ENCODE measurements around the gene USP17L13.
"Not testable (repeated sequence)": the region's sequence is repeated elsewhere in the genome, so short reads cannot be mapped to it uniquely, and the experiment has no call there.

USP17L13 gene

GRCh38 chr4:9224596-9224995, at the start of gene USP17L13:
TSS of gene USP17L13 (plus strand) at chr4:9224896. CDS start at chr4:9224896, 0 bp downstream.
- not testable (repeated sequence) for TF ChIP-seq GATA3, GATA2 (IDR thresholded peaks at IDR 0.05; ENCODE audit: low read depth, low read length)

GRCh38 chr4:9210357-9210756, 14.3 kb upstream of the USP17L13 start, which contains the start of gene USP17L10:
TSS of gene USP17L10 (plus strand) at chr4:9210657. CDS start at chr4:9210657, 0 bp downstream.
- TF ChIP-seq GATA2, GATA3 (IDR thresholded peaks at IDR 0.05; ENCODE audit: low read depth, low read length): not testable (repeated sequence)

GRCh38 chr4:9215105-9215504, 9.6 kb upstream of the USP17L13 start, which contains the start of gene USP17L11:
TSS of gene USP17L11 (plus strand) at chr4:9215405. CDS start at chr4:9215405, 0 bp downstream.
- not testable (repeated sequence) for TF ChIP-seq GATA3, GATA2 (IDR thresholded peaks at IDR 0.05; ENCODE audit: low read depth, low read length)

GRCh38 chr4:9219852-9220251, 4.8 kb upstream of the USP17L13 start, which contains the start of gene USP17L12:
TSS of gene USP17L12 (plus strand) at chr4:9220152. CDS start at chr4:9220152, 0 bp downstream.
- TF ChIP-seq GATA3, GATA2 (IDR thresholded peaks at IDR 0.05; ENCODE audit: low read depth, low read length): not testable (repeated sequence)

GRCh38 chr4:9234085-9234484, 9.4 kb downstream of the USP17L13 start, which contains the start of gene USP17L15:
TSS of gene USP17L15 (plus strand) at chr4:9234385. CDS start at chr4:9234385, 0 bp downstream.
- TF ChIP-seq GATA2, GATA3 (IDR thresholded peaks at IDR 0.05; ENCODE audit: low read depth, low read length): not testable (repeated sequence)

GRCh38 chr4:9243579-9243978, 18.9 kb downstream of the USP17L13 start, which contains the start of gene USP17L17:
TSS of gene USP17L17 (plus strand) at chr4:9243879. CDS start at chr4:9243879, 0 bp downstream.
- not testable (repeated sequence) for TF ChIP-seq GATA3, GATA2 (IDR thresholded peaks at IDR 0.05; ENCODE audit: low read depth, low read length)

GRCh38 chr4:9247953-9248680, 23.4 kb downstream of the USP17L13 start, which contains the start of gene USP17L18:
TSS of gene USP17L18 (plus strand) at chr4:9248630. CDS start at chr4:9248630, 0 bp downstream.
- TF ChIP-seq GATA2, GATA3 (IDR thresholded peaks at IDR 0.05; ENCODE audit: low read depth, low read length): not testable (repeated sequence)

- not testable (repeated sequence) for TF ChIP-seq GATA2, GATA3 (IDR thresholded peaks at IDR 0.05; ENCODE audit: low read depth, low read length)
Observed at GRCh38 chr4:9253078-9253477, 28.4 kb downstream of the USP17L13 start, which contains the start of gene USP17L19. TSS of gene USP17L19 (plus strand) at chr4:9253378. CDS start at chr4:9253378, 0 bp downstream.

GRCh38 chr4:9257824-9258223, 33.1 kb downstream of the USP17L13 start, which contains the start of gene USP17L20:
TSS of gene USP17L20 (plus strand) at chr4:9258124. CDS start at chr4:9258124, 0 bp downstream.
- not testable (repeated sequence) for TF ChIP-seq GATA3, GATA2 (IDR thresholded peaks at IDR 0.05; ENCODE audit: low read depth, low read length)

- TF ChIP-seq GATA2, GATA3 (IDR thresholded peaks at IDR 0.05; ENCODE audit: low read depth, low read length): not testable (repeated sequence)
Observed at GRCh38 chr4:9262572-9262971, 37.9 kb downstream of the USP17L13 start, which contains the start of gene USP17L21. TSS of gene USP17L21 (plus strand) at chr4:9262872. CDS start at chr4:9262872, 0 bp downstream.

GRCh38 chr4:9267319-9267718, 42.6 kb downstream of the USP17L13 start, which contains the start of gene USP17L22:
TSS of gene USP17L22 (plus strand) at chr4:9267619. CDS start at chr4:9267619, 0 bp downstream.
- TF ChIP-seq GATA3, GATA2 (IDR thresholded peaks at IDR 0.05; ENCODE audit: low read depth, low read length): not testable (repeated sequence)
